ENCODE measurements around the gene BAIAP2L1.
"Not testable (repeated sequence)": the region's sequence is repeated elsewhere in the genome, so short reads cannot be mapped to it uniquely, and the experiment has no call there.

BAIAP2L1 gene, protein sequence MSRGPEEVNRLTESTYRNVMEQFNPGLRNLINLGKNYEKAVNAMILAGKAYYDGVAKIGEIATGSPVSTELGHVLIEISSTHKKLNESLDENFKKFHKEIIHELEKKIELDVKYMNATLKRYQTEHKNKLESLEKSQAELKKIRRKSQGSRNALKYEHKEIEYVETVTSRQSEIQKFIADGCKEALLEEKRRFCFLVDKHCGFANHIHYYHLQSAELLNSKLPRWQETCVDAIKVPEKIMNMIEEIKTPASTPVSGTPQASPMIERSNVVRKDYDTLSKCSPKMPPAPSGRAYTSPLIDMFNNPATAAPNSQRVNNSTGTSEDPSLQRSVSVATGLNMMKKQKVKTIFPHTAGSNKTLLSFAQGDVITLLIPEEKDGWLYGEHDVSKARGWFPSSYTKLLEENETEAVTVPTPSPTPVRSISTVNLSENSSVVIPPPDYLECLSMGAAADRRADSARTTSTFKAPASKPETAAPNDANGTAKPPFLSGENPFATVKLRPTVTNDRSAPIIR

DNA sequence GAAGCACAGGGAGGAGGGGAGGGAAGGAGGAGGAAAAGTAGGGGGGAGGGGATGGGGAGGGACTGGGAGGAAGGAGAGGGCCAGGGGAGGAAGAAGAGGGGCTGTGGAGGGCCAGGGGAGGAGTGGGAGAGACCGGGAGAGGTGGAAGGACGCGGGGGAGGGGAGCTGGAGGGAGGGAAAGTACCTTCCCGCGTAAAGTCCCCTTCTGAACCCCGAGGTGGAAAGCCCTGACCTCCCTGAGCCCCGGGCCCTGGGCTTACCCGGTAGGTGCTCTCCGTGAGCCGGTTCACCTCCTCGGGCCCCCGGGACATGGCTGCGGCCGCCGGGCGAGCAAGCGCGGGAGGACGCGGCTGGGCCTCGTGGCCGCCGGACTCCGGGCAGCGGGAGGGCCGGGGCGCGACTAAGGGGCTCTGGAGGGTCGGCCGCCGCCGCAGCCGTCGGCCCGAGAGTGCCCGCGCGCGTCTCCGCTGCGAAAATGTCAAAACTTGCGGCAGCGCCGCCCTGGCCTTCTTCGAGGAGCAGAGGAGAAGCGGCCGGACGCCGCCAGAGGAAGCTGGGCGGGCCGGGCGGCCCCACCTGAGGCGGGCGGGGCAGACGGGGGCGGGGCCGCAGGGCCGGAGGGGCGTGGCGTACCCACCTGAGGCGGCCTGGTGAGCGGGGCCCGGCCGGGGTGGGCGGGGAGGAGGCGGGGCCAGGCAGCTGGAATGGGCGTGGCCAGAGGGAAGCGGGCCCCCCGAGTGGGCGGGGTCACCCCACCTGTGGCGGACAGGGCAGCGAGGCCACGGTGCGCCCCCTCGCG is at the start of gene BAIAP2L1:
TSS of gene BAIAP2L1 (minus strand) at position 549 of the 799 bp plus-strand sequence. CDS start at position 311, 238 bp downstream.
- in situ Hi-C loops (cut with MboI; ENCODE audit: low sequenced_read_pairs): no loop called here

DNA sequence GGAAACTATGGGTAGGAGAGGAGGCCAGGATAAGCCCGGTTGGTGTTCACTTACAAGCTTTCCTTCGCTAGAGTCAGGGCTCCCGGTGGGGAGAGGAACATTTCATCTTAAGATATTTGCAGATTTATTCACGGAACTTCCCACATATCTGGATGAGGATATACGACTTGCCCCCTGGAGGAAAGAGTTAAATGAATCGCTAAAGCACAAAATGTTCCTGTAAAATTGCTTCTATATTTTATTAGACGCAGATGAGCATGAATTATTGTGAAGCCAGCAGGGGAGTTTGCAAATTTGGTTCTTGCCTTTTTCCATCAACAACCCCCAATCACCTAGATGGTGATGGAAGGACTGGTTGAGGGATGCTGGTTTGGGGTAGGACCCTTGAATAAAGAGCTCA is 47.9 kb upstream of the BAIAP2L1 start:
- in situ Hi-C loops (cut with MboI; ENCODE audit: low sequenced_read_pairs): no loop called here

DNA sequence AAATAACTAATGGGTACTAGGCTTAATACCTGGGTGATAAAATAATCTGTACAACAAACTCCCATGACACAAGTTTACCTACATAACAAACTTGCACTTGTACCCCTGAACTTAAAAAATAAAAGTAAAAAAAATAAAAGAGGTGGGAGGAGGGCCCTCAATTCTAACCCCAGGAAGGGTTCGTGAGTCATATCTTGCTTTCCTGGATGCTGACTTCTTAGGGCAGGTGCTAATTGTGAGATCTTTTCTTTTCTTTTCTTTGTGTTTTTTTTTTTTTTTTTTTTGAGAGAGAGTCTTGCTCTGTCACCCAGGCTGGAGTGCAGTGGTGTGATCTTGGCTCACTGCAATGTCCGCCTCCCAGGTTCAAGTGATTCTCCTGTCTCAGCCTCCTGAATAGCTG is 40.1 kb upstream of the BAIAP2L1 start:
- in situ Hi-C loops (cut with MboI; ENCODE audit: low sequenced_read_pairs): not testable (repeated sequence)

DNA sequence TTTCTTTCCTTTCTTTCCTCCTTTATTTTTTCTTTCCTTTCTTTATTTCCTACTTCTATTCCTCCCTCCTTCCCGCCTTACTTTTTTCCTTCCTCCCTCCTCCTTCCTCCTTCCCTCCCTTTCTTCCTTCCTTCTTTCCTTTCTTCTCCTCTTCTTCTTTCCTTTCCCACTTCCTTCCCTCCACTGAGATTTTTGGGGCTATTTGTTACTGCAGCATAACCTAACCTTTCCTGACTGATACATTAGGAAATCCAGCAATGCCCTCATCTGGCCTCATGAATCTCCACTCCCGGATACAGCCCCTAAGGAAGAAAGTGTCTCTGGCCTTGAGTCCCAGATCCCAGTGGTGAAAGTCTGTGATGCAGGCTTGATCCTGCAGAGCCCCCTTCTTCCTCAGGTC is 38.6 kb upstream of the BAIAP2L1 start:
- in situ Hi-C loops (cut with MboI; ENCODE audit: low sequenced_read_pairs): loop anchor here (10.0 kb wide), 1 partner anchor 405 kb away; no protein-coding TSS in a partner anchor

DNA sequence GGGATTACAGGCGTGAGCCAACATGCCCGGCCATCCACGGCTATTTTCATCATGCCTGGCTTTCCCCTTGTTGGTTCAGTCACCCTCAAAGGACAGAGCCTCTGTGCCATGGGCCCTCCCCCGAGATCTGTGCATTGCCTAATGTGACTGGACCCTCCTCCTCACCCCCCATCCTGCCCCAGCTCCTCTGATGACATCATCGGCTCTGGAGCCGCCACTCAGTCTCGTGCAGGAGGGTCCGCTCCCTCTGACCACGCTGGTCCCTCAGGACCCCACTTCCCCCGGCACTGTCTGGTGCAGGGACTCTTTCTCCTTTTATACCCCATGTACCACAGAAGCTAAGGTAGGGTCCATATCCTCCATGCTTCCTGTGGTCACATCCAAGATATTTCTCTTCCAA is 33.2 kb upstream of the BAIAP2L1 start:
- in situ Hi-C loops (cut with MboI; ENCODE audit: low sequenced_read_pairs): loop anchor here (10.0 kb wide), 1 partner anchor 411 kb away; no protein-coding TSS in a partner anchor

DNA sequence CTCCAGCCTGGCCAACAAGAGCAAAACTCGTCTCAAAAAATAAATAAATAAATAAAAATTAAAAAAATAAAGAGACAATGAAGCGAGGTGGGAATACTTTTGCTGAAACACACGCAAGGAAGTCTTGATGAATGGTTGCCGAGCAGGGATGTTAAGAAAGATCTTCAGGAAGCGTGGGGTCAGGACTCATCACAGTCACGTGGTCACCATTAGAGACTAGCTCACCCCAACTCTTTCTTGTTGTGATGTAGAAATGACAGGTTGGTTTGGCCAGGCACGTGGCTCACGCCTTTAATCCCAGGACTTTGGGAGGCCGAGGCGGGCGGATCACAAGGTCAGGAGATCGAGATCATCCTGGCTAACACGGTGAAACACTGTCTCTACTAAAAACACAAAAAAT is 28.9 kb upstream of the BAIAP2L1 start:
- in situ Hi-C loops (cut with MboI; ENCODE audit: low sequenced_read_pairs): loop anchor here (10.0 kb wide), 1 partner anchor 415 kb away; no protein-coding TSS in a partner anchor

DNA sequence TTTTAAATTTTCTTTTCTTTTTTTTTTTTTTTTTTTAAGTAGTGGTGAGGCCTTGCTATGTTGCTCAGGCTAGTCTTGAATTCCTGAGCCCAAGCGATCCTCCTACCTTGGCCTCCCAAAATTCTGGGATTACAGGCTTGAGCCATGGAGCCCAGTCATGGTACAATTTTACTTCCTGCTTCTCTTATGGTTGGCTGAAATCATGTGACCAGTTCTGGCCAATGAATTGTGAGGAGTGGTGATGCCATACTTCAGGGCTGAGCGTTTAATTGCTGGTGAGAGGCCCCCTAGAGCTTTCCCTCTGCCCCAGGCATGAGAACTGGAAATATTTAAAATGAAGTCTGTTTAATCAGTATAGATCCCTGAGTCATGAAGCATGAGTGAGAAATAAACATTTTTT is 22.2 kb upstream of the BAIAP2L1 start:
- in situ Hi-C loops (cut with MboI; ENCODE audit: low sequenced_read_pairs): no loop called here

DNA sequence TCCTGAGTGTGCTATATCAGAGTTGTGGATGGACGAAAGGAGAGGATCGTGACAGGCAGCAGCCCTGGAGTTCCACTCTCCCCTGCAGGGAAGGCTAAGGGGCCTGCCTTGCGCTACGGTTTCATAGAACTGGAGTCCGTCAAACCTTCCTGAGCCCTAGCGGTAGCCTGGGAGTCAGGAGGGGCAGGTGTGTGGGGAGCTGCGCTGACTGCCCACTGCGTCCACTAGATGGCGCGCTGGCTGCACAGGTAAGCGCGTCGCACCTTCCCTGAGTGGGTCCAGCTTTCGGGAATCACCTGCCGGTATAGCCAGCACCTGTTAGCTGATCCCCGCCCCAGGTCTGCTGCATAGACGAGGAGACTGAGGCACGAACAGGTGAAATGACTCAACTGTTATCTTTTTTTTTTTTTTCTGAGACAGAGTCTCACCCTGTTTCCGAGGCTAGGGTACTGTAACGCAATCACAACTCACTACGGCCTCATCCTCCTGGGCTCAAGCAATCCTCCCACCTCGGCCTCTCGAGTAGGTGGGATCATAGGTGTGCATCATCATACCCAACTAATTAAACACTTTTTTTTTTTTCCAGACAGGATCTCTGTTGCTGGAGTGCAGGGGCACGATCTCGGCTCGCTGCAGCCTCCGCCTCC is 20.2 kb upstream of the BAIAP2L1 start:
- in situ Hi-C loops (cut with MboI; ENCODE audit: low sequenced_read_pairs): no loop called here

DNA sequence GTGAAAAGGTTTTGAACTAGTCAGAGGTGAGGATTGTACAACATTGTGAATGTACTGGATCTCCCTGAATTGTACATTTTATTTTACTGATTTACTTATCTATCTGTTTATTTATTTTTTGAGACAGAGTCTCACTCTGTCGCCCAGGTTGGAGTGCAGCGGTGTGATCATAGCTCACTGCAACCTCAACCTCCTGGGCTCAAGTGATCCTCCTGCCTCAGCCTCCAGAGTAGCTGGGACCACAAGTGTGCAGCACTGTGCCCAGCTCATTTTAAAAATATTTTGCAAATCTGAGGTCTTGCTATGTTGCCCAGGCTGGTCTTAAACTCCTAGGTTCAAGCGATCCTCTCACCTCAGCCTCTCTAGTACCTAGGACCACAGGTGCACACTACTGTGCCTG is 19.1 kb upstream of the BAIAP2L1 start:
- in situ Hi-C loops (cut with MboI; ENCODE audit: low sequenced_read_pairs): not testable (repeated sequence)

DNA sequence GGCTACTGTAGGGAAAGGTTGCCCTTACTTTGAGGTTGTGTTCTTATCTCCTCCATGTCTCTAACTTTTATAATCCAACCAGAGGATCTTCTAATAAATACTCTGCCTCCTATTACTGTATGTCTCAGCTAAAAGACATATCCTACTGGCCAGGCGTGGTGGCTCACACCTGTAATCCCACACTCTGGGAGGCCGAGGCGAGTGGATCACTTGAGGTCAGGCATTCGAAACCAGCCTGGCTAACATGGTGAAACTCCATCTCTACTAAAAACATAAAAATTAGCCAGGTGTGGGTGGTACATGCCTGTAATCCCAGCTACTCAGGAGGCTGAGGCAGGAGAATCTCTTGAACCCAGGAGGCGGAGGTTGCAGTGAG is 18.4 kb upstream of the BAIAP2L1 start:
- in situ Hi-C loops (cut with MboI; ENCODE audit: low sequenced_read_pairs): not testable (repeated sequence)

DNA sequence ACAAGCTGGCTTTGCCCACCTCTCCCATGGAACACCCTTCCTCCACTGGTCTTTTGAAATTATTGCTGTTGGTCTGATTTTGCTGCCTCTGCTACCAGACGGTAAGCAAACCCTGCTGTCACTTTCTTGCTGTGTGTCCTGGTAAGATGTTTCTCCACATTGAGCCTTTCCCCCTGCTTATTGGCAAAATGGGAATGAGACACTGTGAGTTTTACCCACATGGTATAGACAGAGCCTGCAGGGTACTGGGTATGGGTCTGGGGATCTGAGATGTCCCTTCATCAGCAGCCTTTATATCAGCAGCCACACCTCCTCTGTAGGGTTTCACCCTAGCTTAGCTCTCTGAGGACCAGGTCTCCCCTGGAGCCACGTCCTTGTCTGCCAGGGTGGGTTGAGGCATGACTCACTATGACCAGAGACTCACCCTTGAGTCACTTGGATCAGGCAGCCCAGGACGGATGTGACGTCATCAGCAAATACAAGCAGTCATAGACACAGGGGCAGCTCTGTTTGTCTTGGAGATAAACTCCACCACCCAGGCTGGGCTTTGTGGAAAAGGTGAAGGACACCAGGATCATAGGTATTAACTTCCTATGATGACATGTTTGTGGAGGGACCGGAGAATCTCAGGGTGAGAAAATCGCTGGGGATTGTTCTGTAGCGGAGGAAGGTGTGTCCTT is 17.9 kb upstream of the BAIAP2L1 start:
- in situ Hi-C loops (cut with MboI; ENCODE audit: low sequenced_read_pairs): no loop called here

DNA sequence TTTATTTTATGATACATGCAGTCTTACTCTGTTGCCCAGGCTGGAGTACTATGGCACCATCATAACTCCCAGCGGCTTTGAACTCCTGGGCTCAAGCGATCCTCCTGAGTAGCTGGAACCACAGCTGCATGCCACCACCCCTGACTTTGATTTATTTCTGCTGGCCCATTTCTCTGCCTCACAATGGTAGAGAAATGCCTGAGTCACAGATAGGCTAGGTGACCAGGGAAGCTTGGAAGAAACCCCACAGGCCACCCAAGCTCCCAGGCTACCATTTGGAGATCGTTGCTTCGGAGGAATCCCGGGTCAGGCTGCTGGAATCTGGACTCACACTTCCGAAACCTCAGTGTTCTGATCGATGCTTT is 17.4 kb upstream of the BAIAP2L1 start:
- in situ Hi-C loops (cut with MboI; ENCODE audit: low sequenced_read_pairs): no loop called here

DNA sequence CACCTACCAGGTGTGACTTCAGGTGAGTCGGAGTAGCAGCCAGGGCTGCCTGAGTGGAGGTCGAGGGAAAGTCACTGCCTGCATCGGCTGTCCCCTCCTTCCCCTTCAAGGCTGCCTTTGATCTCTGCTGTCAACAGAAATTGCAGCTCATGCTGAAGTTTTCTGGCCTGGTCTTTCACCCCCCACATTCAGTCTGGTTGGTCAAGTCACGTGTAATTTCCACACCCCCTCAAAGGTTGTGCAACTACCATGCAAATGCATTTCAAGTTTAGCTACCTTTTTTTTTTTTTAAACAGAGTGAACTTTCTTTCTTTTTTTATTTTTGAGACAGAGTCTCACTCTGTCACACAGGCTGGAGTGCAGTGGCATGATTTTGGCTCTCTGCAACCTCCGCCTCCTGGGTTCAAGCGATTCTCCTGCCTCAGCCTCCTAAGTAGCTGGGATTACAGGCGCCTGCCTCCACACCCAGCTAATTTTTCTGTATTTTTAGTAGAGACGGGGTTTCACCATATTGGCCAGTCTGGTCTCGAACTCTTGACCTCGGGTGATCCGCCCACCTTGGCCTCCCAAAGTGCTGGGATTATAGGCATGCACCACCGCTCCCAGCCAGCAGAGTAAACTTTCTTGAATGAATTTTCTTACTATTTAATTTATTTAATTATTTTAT is 16.8 kb upstream of the BAIAP2L1 start:
- in situ Hi-C loops (cut with MboI; ENCODE audit: low sequenced_read_pairs): not testable (repeated sequence)

DNA sequence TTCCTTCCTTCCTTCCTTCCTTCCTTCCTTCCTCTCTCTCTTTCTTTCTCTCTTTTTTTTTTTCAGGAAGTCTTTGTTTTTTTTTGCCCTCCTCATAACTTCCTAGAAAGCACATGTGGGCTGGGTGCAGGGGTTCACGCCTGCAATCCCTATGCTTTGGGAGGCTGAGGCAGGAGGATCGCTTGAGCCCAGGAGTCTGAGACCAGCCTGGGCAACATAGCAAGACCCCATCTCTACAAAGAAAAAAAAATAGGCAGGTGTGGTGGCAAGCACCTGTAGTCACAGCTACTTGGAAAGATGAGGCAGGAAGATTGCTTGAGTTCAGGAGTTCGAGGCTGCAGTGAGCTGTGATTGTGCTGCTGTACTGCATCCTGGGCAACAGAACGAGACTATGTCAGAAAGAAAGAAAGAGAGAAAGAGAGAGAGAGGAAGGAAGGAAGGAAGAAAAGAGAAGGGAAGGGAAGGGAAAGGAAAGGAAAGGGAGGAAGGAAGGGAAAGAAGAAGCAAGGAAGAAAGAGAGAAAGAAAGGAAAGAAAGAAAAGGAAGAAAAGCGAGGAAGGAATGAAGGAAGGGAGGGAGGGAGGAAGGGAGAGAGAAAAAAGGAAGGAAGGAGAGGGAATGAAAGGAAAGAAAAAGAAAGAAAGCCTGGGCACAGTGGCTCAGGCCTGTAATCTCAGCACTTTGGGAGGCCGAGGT is 13.5 kb upstream of the BAIAP2L1 start:
- in situ Hi-C loops (cut with MboI; ENCODE audit: low sequenced_read_pairs): no loop called here

DNA sequence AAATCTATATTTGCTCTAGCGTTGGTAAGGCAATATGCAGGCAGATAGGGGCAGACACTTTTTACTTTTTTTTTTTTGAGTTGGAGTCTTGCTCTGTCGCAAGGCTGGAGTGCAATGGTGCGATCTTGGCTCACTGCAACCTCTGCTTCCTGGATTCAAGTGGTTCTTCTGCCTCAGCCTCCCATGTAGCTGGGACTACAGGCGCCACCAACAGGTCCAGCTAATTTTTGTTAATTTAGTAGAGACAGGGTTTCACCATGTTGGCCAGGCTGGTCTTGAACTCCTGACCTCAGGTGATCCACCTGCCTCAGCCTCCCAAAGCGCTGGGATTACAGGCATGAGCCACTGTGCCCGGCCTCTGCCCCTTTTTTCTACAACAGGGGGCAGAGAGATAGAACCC is 12.8 kb upstream of the BAIAP2L1 start:
- in situ Hi-C loops (cut with MboI; ENCODE audit: low sequenced_read_pairs): not testable (repeated sequence)

DNA sequence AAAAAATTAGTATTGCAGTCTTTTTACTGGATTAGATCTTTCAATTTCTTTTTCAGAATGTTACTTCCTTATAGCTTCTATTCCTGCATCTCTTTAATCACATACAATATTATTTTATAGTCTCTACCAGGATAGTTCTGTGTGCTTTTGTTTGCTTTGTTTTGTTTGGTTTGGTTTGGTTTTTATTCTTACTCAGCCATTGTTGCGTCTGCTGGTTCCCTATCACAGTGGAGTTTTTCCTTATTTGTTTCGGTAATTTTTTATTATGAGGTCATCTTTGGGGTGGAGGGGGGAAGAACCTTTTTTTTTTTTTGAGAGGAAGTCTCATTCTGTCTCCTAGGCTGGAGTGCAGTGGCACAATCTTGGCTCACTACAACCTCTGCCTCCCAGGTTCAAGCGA is 9.0 kb upstream of the BAIAP2L1 start:
- in situ Hi-C loops (cut with MboI; ENCODE audit: low sequenced_read_pairs): no loop called here

DNA sequence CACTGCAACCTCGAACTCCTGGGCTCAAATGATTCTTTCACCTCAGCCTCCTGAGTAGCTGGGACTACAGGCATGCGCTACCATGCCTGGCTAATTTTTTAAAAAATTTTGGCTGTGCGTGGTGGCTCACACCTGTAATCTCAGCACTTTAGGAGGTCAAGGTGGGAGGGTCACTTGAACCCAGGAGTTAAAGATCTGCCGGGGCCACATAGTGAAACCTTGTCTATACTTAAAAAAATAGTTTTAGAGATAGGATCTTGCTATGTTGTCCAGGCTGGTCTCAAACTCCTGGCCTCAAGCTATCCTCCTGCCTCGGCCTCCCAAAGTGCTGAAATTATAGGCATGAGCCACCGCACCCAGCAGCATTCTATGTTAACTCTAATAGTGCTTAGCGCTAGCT is 7.3 kb upstream of the BAIAP2L1 start:
- in situ Hi-C loops (cut with MboI; ENCODE audit: low sequenced_read_pairs): not testable (repeated sequence)

DNA sequence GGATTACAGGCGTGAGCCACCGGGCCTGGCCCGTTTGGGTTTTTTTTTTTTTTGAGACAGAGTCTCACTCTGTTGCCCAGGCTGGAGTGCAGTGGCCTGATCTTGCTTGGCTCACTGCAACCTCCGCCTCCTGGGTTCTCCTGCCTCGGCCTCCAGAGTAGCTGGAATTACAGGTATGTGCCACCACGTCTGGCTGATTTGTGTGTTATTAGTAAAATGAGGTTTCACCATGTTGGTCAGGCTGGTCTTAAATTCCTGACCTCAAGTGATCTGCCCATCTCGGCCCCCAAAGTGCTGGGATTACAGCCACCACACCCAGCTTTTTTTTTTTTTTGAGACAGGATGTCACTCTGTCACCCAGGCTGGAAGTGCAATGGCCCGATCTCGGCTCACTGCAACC is 5.9 kb upstream of the BAIAP2L1 start:
- in situ Hi-C loops (cut with MboI; ENCODE audit: low sequenced_read_pairs): no loop called here

DNA sequence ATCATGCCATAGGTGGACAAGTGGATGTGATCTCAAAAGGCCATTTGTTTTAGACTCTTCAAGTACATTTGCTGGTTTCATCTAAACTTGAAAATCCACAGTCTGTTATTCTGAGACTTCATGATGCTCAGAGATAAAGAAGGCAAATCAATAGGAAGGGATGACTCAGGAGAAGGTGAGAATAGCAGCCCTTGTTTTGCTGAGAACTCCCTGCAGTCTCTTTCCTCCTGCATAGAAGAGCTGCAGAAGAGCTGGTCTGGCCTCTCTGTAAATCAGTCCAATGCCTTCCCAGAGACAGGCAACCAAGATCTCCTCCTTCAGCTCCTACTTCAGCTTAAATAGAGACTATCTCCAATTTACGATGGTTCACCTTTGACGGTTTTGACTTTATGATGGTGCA is 4.0 kb upstream of the BAIAP2L1 start:
- in situ Hi-C loops (cut with MboI; ENCODE audit: low sequenced_read_pairs): no loop called here

Measured in HL-60/S4 treated with retinoic acid at 250 ng/mL for 4 days and 3 days (cell line).